ENCODE measurements around the gene RYK.
A peak's percentile ranks its signal among the peaks of the same experiment; 100 is the strongest.
"Not testable (repeated sequence)": the region's sequence is repeated elsewhere in the genome, so short reads cannot be mapped to it uniquely, and the experiment has no call there.

RYK gene

GRCh38 chr3:134253475-134254226, 3.0 kb upstream of the RYK start:
- no peak for DNase-seq (ENCODE audit: low spot score)

- DNase-seq (ENCODE audit: low spot score): no peak
Measured at GRCh38 chr3:134252766-134253165, 2.1 kb upstream of the RYK start.

GRCh38 chr3:134251731-134252391, 1.2 kb upstream of the RYK start:
- peak; percentile 56 for DNase-seq (ENCODE audit: low spot score)

GRCh38 chr3:134249935-134250716, 533 bp downstream of the RYK start:
- peak; percentile 80 for DNase-seq (ENCODE audit: low spot score)

GRCh38 chr3:134249296-134249841, 1.3 kb downstream of the RYK start:
- DNase-seq (ENCODE audit: low spot score): no peak

GRCh38 chr3:134244921-134245320, 5.7 kb downstream of the RYK start:
- DNase-seq (ENCODE audit: low spot score): no peak

GRCh38 chr3:134242649-134243617, 7.7 kb downstream of the RYK start:
- DNase-seq (ENCODE audit: low spot score): no peak

- DNase-seq (ENCODE audit: low spot score): no peak
Measured at GRCh38 chr3:134239538-134239937, 11.1 kb downstream of the RYK start.

- no peak for DNase-seq (ENCODE audit: low spot score)
Measured at GRCh38 chr3:134237454-134238145, 13.1 kb downstream of the RYK start.

- DNase-seq (ENCODE audit: low spot score): no peak
Measured at GRCh38 chr3:134236505-134237170, 14.0 kb downstream of the RYK start.

GRCh38 chr3:134235577-134236076, 15.0 kb downstream of the RYK start:
- no peak for DNase-seq (ENCODE audit: low spot score)

- no peak for DNase-seq (ENCODE audit: low spot score)
Measured at GRCh38 chr3:134232951-134233350, 17.7 kb downstream of the RYK start.

GRCh38 chr3:134232151-134232550, 18.5 kb downstream of the RYK start:
- no peak for DNase-seq (ENCODE audit: low spot score)

- no peak for DNase-seq (ENCODE audit: low spot score)
Measured at GRCh38 chr3:134231131-134231530, 19.5 kb downstream of the RYK start.

GRCh38 chr3:134229038-134229437, 21.6 kb downstream of the RYK start:
- DNase-seq (ENCODE audit: low spot score): no peak

GRCh38 chr3:134228479-134228878, 22.2 kb downstream of the RYK start:
- no peak for DNase-seq (ENCODE audit: low spot score)

- no peak for DNase-seq (ENCODE audit: low spot score)
Measured at GRCh38 chr3:134228035-134228434, 22.6 kb downstream of the RYK start.

GRCh38 chr3:134224796-134225156, 25.9 kb downstream of the RYK start:
- DNase-seq (ENCODE audit: low spot score): not testable (repeated sequence)

GRCh38 chr3:134222835-134223234, 27.8 kb downstream of the RYK start:
- DNase-seq (ENCODE audit: low spot score): no peak

- no peak for DNase-seq (ENCODE audit: low spot score)
Measured at GRCh38 chr3:134216851-134217250, 33.8 kb downstream of the RYK start.

Data from ecto neural progenitor cell (in vitro differentiated cells).